ENCODE measurements around the gene SLC45A3. TPM values are rescaled to one million over a fixed set of nuclear protein-coding genes. Genes with fewer than 3 reads are reported as not detected.

The SLC45A3 gene
- total and polyA plus RNA-seq, 2 of the 8 experiments (the other 6 are each of a cell fraction or from before 2014, with no cell fraction given), result 13.0 to 14.3 TPM

- no peak for TF ChIP-seq ASH2L (IDR thresholded peaks at IDR 0.05; ENCODE audit: low read length)
- peak in 1 of 2 experiments; percentile 44; a peak in 1 of 4 replicates for TF ChIP-seq SIN3A (conservative IDR thresholded peaks at IDR 0.05 in 1 of 2, IDR thresholded peaks at IDR 0.05 in 1 of 2; ENCODE audit: low read depth in 1 of 2, low read length in 2 of 2)
- no peak for TF ChIP-seq SRF (IDR thresholded peaks at IDR 0.05; ENCODE audit: low read depth, low read length)
- no peak for TF ChIP-seq SIX5 (IDR thresholded peaks at IDR 0.05; ENCODE audit: low read depth, low read length)
- no peak for TF ChIP-seq RXRA (IDR thresholded peaks at IDR 0.05; ENCODE audit: insufficient read depth, low read depth, low read length)
- TF ChIP-seq JUND (IDR thresholded peaks at IDR 0.05; ENCODE audit: low read length), result peak; percentile 55; the same call in 1 of the 2 replicates
- TF ChIP-seq GABPA (IDR thresholded peaks at IDR 0.05; ENCODE audit: borderline replicate concordance, insufficient read depth, low read length), result peak; percentile 62; the same call in 1 of the 2 replicates
- TF ChIP-seq E2F6 (IDR thresholded peaks at IDR 0.05), result no peak
- TF ChIP-seq CTCF (IDR thresholded peaks at IDR 0.05; ENCODE audit: control extremely low read depth in 1 of 3, insufficient read depth in 1 of 3, low read depth in 1 of 3, low read length in 3 of 3), result peak; percentile 91 to 97 (median 94)
Observed at GRCh38 chr1:205658943-205659581, 21.2 kb downstream of the SLC45A3 start (continued).

All from H1 (cell line).